Measurements from ENCODE around the gene KCP.

DNA sequence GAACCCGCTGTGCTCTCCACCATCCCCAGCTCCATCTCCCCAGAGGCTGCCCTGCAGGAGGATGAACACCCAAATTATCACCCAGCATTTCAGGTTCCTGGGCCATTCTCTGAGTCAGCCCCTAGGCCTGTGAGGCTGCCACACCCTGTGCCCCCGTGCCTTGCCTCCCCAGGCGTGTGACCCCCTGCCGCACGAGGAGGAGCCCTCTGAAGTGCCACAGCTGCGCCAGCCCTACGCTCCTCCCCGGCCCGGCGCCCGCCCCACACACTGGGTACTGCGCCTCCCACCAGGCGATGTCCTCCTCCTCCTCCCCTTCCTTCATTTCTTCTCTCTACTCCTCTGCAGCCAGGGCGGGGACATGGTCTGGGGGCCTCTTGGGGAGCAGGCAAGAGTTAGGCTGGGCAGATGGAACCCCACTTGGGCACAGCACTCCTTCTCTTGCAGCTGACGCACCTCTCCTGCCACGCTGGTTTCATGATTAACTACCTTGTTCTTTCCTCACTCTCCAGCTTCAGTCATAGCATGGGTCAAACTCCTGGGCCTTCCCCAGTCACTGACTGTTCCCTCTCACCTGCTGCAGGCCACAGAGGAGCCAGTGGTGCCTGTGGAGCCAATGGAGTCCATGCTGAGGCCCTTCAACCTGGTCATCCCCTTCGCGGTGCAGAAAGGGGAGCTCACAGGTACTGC, 60.6 kb downstream of the KCP start:
- TF ChIP-seq POLR2A (IDR thresholded peaks at IDR 0.05): no peak
- TF ChIP-seq, protein P1, sequence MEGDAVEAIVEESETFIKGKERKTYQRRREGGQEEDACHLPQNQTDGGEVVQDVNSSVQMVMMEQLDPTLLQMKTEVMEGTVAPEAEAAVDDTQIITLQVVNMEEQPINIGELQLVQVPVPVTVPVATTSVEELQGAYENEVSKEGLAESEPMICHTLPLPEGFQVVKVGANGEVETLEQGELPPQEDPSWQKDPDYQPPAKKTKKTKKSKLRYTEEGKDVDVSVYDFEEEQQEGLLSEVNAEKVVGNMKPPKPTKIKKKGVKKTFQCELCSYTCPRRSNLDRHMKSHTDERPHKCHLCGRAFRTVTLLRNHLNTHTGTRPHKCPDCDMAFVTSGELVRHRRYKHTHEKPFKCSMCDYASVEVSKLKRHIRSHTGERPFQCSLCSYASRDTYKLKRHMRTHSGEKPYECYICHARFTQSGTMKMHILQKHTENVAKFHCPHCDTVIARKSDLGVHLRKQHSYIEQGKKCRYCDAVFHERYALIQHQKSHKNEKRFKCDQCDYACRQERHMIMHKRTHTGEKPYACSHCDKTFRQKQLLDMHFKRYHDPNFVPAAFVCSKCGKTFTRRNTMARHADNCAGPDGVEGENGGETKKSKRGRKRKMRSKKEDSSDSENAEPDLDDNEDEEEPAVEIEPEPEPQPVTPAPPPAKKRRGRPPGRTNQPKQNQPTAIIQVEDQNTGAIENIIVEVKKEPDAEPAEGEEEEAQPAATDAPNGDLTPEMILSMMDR (IDR thresholded peaks at IDR 0.05): no peak

Data from esophagus squamous epithelium (tissue), 4 donors.